Omental fat pad (tissue), 4 donors: Measurements from ENCODE around the gene IFNG. TPM values are rescaled to one million over a fixed set of nuclear protein-coding genes. Genes with fewer than 3 reads are reported as not detected.

Source experiments
- ATAC-seq: fragments of 150-250 bp; one replicate; pipeline ENCODE4 v1.9.1; 2016; ENCODE audit warnings: mild to moderate bottlenecking, moderate library complexity; ENCODE audit not compliant: low FRiP score
- DNase-seq: peaks from one replicate; pipeline ENCODE4 v3.0.0-alpha.2; 2019; ENCODE audit warnings: low spot score
- CTCF ChIP-seq, 3 donors: fragments of 450-650 bp; IDR thresholded peaks; one replicate each; pipeline ENCODE4 v1.5.1; 2016 to 2017; ENCODE audit warnings: antibody characterized with exemption in 3 of 3, mild to moderate bottlenecking in 3 of 3, moderate library complexity in 2 of 3
- total RNA-seq, 4 donors: library from RNA; depleted of rRNA; stranded (reverse); fragments of >200 nt; gene quantifications; one replicate each; pipeline ENCODE4 v1.1.0, GENCODE V29; 2016

Gene IFNG
- total RNA-seq, 4 donors from 2014 or later, result not detected

GRCh38 chr12:68109001-68109400 is 50.5 kb downstream of the IFNG start:
- DNase-seq, result no peak
- no peak for TF ChIP-seq CTCF (IDR thresholded peaks at IDR 0.05)
- no peak for ATAC-seq

GRCh38 chr12:68106660-68107059 is 52.9 kb downstream of the IFNG start:
- no peak for DNase-seq
- TF ChIP-seq CTCF (IDR thresholded peaks at IDR 0.05), result no peak
- ATAC-seq, result no peak

- ATAC-seq, result no peak
- DNase-seq, result no peak
- TF ChIP-seq CTCF (IDR thresholded peaks at IDR 0.05), result no peak
Observed at GRCh38 chr12:68106160-68106559, 53.4 kb downstream of the IFNG start.

Other genes with a start within 250 kb of the IFNG start
- under 1 TPM in 2 of 4 donors, not detected in 2; 0.28 to 0.94 TPM for gene IFNG-AS1, start 170.3 kb downstream of the IFNG start, total RNA-seq
- gene IL26, start 66.1 kb upstream of the IFNG start, total RNA-seq, result not detected
- not detected for gene IL22, start 93.9 kb upstream of the IFNG start, total RNA-seq
- gene MDM1, start 172.6 kb upstream of the IFNG start, total RNA-seq, result 10 to 100 TPM in 2 of 4 donors, 1 to 10 TPM in 2; 9.0 to 21.8 (median 10.0) TPM